NCI-H2029 treated with DMSO at 0.1 percent for 48 hours (cell line): ENCODE measurements around the gene PYHIN1.

Experiments used
- DNase-seq: peaks from one replicate; lab custom pipeline; 2025; lab: John Stamatoyannopoulos, UW

The PYHIN1 gene

DNA sequence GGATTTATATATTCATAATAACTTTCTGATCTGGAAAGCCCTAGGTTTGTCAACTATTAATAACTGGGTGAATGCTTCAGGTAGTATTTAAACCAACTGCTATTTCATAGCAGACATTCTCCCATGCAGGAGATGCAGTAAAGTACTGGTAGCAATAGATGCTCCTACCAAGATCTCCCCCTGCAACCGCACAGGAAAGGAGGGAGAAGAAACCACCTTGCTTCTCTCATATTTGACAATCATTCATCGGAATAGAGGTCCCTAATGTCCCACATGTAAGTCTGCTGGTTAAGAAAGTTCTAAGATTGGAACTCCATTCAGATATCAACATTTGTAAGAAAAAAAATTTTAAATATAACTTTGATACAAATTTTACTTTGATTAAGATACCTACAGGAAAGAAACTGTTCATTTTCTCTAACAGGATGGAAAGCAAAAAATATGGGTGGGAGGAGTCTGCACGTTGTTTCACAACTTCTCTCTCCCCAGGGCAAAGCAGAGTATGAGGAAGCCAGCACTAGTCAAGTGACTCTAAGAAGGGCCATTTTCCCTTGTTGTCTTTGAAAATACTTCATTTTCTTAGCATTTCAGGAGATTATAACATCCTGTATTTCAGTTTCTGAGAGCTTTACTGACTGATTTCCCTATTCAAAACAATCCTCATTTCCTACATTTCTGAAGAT lies at the start of gene PYHIN1:
PYHIN1 (plus strand) TSS at position 498 of the 683 bp plus-strand sequence. CDS start 5,359 bp downstream, outside the sequence.
- DNase-seq, result no peak

- no peak for DNase-seq
Observed at GRCh38 chr1:158893654-158894053, 37.7 kb upstream of the PYHIN1 start.

DNA sequence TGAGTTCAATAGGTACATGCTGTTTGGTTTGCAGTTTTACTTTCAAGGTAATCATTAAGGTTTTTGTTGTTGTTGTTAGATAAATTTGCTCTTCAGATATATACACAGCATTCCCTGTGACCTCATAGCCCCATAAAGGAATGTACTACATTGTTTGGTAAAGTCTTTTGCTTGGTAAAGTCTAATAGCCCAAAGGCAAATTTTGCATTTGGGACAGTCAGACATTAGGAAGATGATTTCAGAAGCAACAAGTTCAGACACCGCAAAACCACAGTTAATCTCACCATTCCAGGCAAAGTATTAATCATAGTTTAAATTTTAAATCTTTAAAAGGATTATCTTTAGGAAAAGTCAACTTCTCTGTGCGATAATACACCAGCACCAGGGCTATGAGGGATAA lies 32.6 kb upstream of the PYHIN1 start:
- DNase-seq, result no peak

- DNase-seq, result no peak
Observed at GRCh38 chr1:158901623-158902022, 29.7 kb upstream of the PYHIN1 start.

DNA sequence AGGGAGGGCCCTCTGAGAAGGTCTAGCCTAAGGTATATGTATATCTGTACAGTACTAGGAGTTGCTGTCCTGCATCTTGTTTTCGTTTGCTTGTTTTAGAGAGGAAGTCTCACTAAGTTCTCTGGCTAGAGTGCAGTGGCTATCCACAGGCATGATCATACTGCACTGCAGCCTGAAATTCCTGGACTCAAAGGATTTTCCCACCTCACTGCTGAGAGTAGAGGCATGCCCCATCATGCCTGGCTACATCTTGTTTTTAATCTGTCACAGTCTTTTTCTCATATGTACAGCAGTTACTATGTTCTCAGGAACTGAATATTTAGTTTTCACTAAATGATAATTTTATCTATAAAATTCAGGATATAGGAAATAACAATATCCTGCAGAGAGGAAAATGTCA lies 15.3 kb upstream of the PYHIN1 start:
- no peak for DNase-seq

DNA sequence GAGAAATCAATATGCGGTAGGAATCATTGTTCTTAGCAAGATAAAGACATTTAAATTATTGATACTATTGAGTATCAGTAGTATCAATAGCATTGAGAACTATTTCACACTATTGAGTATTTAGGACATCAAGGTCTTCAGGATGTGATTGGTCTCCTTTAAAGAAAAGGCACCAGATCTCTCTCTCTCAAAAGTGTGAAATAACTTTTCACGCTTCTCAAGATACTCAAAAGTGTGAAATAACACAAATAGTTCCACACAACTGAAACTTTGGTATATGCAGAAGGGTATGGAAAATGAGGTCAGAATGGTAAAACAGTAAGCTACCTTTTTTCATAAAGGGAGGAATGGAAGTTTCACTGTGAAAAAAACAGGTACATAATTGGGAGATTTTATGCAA lies 6.7 kb upstream of the PYHIN1 start:
- no peak for DNase-seq

DNA sequence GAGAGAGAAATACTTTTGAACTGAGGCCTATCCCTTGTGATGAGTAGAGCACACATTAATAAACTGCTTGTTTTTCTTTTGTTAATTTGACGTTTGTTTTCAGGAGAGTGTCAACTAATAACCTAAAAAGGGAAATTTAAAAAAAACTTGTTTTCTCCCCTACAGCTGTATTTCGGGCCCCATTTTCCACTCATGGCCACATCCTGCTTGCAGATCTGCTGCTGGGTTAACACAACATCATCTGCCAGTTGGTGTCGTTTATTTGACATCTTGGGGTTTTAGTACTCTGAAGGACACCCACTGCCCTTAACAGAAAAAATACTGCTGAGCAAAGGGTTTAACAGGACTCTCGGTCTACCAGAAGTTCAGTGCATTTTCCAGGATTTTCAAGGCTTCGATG lies 848 bp upstream of the PYHIN1 start:
- DNase-seq, result no peak

GRCh38 chr1:158932171-158932570 lies 819 bp downstream of the PYHIN1 start:
- no peak for DNase-seq

- no peak for DNase-seq
Observed at GRCh38 chr1:158933621-158934020, 2.3 kb downstream of the PYHIN1 start.

GRCh38 chr1:158939180-158939579 lies 7.8 kb downstream of the PYHIN1 start:
- no peak for DNase-seq

- DNase-seq, result no peak
Observed at GRCh38 chr1:158941317-158941716, 10.0 kb downstream of the PYHIN1 start.

- no peak for DNase-seq
Observed at GRCh38 chr1:158942490-158942889, 11.1 kb downstream of the PYHIN1 start.

DNA sequence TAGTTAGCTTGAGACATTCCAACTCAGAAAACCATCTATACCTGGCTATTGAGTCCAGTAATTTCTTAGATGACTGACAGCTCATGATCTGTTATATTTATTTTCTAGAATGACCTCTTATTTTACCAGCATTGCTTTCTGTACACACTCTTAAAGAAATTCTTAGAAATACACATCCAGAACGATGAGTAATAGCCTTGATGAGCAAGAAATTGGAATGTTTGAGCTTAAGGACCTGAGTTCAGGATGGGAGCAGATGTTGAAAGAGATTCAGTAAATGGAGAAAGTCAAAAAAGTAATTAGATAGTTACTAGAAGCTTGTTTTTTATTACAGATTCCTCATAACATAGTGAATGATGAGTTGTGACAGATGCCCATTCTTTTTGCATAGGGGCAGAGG lies 11.7 kb downstream of the PYHIN1 start:
- no peak for DNase-seq

DNA sequence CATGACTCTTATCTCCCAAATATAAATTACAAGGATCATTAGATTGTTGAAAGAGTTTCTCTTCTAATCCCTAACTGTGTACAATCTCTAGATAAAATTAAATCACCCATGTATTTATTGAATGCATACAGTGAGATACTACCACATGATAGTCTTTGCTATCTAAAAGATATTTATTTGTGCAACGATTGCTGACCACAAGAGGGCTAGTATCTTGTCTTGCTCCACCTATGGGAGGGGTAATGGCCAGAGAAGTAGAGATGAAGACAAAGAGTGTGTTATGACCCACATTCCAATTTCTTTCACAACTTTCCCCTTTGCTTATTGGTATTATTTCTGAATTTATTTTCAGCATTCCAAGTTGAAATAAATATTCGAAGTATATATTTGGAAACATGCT lies 13.7 kb downstream of the PYHIN1 start:
- DNase-seq, result no peak

DNA sequence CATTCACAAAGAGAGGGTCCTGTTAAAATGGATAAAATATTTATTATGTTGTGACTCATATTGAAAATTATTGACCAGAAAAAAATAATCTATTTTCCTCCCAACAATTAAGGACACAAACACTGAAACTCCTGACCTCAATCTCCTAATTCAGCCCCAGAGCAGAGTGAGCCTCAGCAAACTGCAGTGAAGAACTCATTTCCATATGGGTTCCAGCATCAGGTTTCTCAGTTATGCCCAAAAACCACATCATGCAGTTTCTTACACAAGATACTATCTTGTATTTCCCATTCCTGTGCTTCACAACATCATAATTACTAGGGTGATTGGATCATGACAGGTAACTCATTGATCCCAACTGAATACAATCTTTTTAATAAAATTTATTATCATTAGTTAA lies 15.4 kb downstream of the PYHIN1 start:
- DNase-seq, result no peak

GRCh38 chr1:158951956-158952355 lies 20.6 kb downstream of the PYHIN1 start:
- DNase-seq, result peak; percentile 35

DNA sequence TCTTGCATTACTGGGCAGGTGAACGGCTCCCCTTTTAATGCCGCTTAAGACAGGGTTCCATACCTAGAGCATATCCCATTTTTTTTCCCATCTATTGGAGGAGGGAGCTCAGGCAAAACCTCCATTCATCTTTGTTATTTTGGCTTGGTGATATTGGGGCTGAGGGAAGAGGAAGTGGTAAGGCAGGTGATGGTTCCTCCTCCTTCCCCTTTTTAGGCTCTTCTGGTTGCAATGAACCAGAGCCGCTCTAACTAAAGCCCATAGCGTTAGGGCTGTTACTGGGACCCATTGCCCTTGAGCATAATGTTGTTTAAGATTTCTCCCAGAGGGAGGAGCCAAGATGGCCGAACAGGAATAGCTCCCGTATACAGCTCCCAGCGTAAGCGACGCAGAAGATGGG lies 21.1 kb downstream of the PYHIN1 start:
- no peak for DNase-seq

DNA sequence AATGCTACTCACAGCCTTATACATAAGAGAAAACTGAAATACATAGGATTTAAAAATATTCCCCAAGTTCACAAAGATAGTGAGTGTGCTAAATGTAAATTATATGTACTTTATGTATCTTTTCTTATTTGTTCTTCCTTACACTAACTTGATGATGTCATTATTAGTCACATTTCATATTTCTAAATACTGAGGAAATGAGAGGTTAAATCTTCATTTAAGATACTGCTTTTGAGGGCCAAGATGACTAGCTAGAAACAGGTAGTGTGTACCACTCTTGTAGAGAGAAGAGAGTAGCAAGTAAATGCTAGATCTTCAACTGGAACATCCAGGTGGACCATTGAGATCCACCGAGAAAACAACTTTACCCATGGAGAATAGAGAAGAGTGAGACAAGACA lies 29.8 kb downstream of the PYHIN1 start:
- DNase-seq, result no peak

DNA sequence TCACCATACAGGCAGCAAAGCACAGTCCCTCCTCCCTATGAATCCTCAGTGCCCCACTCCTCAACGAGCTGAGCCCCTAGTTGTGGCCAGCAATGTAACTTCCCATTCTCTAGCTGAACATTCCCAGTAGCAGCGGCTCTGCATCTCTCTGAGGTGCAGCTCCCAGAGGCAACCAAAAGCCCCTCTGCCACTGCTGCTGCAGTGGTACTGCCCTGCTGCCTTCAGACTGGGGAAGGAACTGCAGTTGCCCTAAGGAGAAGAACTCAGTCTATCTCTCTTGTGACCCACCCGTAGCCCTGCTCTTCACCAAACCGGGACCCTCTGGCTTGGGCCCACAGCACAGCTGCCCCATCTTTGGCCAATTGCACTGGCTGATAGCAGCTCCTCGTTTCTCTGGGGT lies 31.6 kb downstream of the PYHIN1 start:
- DNase-seq, result no peak

- DNase-seq, result no peak
Observed at GRCh38 chr1:158969166-158969565, 37.8 kb downstream of the PYHIN1 start.

GRCh38 chr1:158969855-158970254 lies 38.5 kb downstream of the PYHIN1 start:
- no peak for DNase-seq

- no peak for DNase-seq
Observed at GRCh38 chr1:158972841-158973240, 41.5 kb downstream of the PYHIN1 start.

GRCh38 chr1:158976219-158976618 lies 44.9 kb downstream of the PYHIN1 start:
- no peak for DNase-seq

DNA sequence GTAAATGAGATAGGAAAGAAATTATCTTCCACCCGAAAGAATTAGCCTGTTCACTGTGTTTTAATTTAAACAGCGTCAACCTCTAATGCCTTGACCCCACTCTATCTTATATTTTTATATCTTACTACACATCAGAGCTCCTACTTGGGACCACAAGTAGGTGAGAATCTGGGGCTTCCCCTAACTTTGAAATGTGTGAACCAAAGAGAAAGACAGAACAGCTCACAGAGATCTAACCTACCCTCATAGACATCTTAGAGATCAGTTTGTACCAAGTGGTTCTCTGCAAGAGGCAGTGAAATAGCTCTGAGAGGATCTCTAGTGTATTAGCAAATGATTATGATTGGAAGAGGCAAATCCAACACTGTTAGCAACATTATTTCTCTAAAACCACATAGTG lies 47.4 kb downstream of the PYHIN1 start:
- DNase-seq, result no peak

DNA sequence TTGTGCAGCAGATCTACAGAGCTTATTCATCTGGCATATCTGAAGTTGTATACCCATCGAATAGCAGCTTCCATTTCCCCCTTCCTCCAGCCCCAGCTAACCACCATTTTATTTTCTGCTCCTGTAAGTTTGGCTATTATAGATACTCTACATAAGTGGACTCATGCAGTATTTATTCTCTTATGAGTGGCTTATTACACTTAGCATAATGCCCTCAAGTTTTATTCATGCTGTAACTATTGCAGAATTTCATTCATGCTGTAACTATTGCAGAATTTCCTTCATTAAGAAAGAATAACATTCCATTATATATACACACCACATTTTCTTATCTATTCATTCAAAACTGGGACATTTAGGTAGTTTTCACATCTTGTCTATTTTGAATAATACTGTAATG lies 47.9 kb downstream of the PYHIN1 start:
- no peak for DNase-seq
